HepG2 (cell line): ENCODE data around the gene TMEM95. TPM values are rescaled to one million over a fixed set of nuclear protein-coding genes. Genes with fewer than 3 reads are reported as not detected.

Source experiments
- CBX2 ChIP-seq, 2 experiments: fragments of 200-600 bp in 1 of 2; sonication (generic); formaldehyde crosslinking in 1 of 2; IDR thresholded peaks; 2 replicates each; pipeline versions ENCODE4 v1.7.0 to v1.8.1; 2018 to 2022; ENCODE audit warnings: low read depth in 2 of 2, low read length in 1 of 2, mild to moderate bottlenecking in 1 of 2, missing genetic modification reagents in 1 of 2
- GABPA ChIP-seq, 2 experiments: IDR thresholded peaks; 2 replicates each; pipeline ENCODE4 v1.6.1; 2011 to 2016; ENCODE audit warnings: low read depth in 2 of 2, low read length in 1 of 2, missing biosample characterization in 1 of 2, missing genetic modification characterization in 1 of 2
- MYC ChIP-seq: sonication (generic); formaldehyde crosslinking; IDR thresholded peaks from 2 replicates; pipeline ENCODE4 v1.9.0; 2021; ENCODE audit warnings: missing genetic modification reagents, borderline replicate concordance
- NKX3-1 ChIP-seq: sonication (generic); formaldehyde crosslinking; IDR thresholded peaks from 2 replicates; pipeline ENCODE4 v1.5.0; 2020; ENCODE audit warnings: missing genetic modification reagents
- RARG ChIP-seq: sonication (generic); formaldehyde crosslinking; IDR thresholded peaks from 2 replicates; pipeline ENCODE4 v1.4.0; 2020; ENCODE audit warnings: low read depth, mild to moderate bottlenecking, missing genetic modification reagents
- YEATS2 ChIP-seq: sonication (generic); formaldehyde crosslinking; IDR thresholded peaks from 2 replicates; pipeline ENCODE4 v1.4.0; 2020; ENCODE audit warnings: missing genetic modification reagents, borderline replicate concordance
- polyA plus RNA-seq, 8 experiments: library from polyadenylated mRNA; depleted of rRNA in 3 of 8; stranded (reverse) in 7 of 8; unstranded in 1 of 8; fragments of >200 nt; fragmentation: Illumina TruSeq in 4 of 8; extraction: Trizol in 4 of 8; gene quantifications; 2 replicates each; pipeline versions ENCODE4 v1.2.1 to v1.2.3, GENCODE V29; 2011 to 2016; ENCODE audit warnings: low read depth in 4 of 8, missing spikeins in 1 of 8, mixed read lengths in 1 of 8; ENCODE audit not compliant: insufficient read depth in 1 of 8
- total RNA-seq, 5 experiments: library from RNA; depleted of rRNA; stranded (reverse); fragments of >200 nt; fragmentation: Illumina TruSeq; extraction: Trizol; gene quantifications; 2 replicates each; pipeline ENCODE4 v1.2.3, GENCODE V29; 2016; ENCODE audit warnings: low read depth in 1 of 5
- TF ChIP-seq, protein P1 (sequence below): sonication (generic); formaldehyde crosslinking; IDR thresholded peaks from 2 replicates; pipeline ENCODE4 v1.4.0; 2020; ENCODE audit warnings: missing genetic modification reagents, borderline replicate concordance
- TF ChIP-seq, protein P2 (sequence below), 2 experiments: fragments of 450-650 bp in 1 of 2; sonication (generic) in 1 of 2; formaldehyde crosslinking in 1 of 2; IDR thresholded peaks; 2 replicates each; pipeline versions ENCODE4 v1.6.1 to v1.8.0; 2016 to 2022; ENCODE audit warnings: antibody characterized with exemption in 1 of 2, mild to moderate bottlenecking in 1 of 2, missing genetic modification reagents in 1 of 2

The TMEM95 gene
- total and polyA plus RNA-seq, 2 of the 13 experiments (the other 11 are each of a cell fraction or from before 2014, with no cell fraction given): not detected

DNA sequence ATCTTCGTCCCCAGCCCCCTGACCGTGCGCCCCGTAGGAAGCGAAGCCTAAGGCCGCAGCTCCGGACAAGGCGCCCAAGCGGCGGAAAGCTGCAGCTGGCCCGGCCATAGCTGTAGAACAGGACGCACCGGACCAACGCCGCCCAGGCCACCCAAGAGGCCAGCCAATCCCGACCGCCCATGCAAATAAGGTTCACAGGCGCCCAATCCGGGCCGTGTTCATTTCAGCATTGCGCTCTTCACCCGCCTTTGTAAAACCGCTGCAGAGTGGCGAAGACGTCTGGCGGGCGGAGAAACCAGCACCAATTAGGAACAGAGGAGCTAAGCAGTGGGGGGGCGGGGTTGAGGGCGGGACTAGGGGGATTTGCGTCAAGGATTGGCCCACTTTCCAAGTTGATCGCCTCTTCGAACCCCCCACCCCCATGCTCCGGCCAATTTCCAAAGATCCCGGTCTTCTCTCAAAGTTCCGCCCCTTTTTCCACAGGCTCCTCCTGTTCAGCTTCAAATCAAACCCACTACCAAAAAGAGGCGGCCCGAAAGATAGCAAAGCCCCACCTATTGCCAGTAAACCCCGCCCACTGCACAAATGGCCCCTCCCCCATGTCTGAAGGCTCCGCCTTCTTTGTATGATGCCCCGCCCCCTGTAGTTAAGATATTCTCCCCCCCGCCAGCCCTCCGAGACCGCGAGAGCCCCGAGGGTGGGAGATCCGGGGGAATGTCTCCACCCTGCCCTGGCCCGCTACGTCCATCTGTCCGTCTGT is 49.2 kb downstream of the TMEM95 start, which contains the start of gene TMEM256 (continued):
- TF ChIP-seq, protein P1, sequence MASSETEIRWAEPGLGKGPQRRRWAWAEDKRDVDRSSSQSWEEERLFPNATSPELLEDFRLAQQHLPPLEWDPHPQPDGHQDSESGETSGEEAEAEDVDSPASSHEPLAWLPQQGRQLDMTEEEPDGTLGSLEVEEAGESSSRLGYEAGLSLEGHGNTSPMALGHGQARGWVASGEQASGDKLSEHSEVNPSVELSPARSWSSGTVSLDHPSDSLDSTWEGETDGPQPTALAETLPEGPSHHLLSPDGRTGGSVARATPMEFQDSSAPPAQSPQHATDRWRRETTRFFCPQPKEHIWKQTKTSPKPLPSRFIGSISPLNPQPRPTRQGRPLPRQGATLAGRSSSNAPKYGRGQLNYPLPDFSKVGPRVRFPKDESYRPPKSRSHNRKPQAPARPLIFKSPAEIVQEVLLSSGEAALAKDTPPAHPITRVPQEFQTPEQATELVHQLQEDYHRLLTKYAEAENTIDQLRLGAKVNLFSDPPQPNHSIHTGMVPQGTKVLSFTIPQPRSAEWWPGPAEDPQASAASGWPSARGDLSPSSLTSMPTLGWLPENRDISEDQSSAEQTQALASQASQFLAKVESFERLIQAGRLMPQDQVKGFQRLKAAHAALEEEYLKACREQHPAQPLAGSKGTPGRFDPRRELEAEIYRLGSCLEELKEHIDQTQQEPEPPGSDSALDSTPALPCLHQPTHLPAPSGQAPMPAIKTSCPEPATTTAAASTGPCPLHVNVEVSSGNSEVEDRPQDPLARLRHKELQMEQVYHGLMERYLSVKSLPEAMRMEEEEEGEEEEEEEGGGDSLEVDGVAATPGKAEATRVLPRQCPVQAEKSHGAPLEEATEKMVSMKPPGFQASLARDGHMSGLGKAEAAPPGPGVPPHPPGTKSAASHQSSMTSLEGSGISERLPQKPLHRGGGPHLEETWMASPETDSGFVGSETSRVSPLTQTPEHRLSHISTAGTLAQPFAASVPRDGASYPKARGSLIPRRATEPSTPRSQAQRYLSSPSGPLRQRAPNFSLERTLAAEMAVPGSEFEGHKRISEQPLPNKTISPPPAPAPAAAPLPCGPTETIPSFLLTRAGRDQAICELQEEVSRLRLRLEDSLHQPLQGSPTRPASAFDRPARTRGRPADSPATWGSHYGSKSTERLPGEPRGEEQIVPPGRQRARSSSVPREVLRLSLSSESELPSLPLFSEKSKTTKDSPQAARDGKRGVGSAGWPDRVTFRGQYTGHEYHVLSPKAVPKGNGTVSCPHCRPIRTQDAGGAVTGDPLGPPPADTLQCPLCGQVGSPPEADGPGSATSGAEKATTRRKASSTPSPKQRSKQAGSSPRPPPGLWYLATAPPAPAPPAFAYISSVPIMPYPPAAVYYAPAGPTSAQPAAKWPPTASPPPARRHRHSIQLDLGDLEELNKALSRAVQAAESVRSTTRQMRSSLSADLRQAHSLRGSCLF (CRISPR knock-in tag): no peak
- TF ChIP-seq NKX3-1 (0 out of 2 replicates have a peak, but pooled peaks have one; percentile 59), RARG (CRISPR knock-in tag) (no peak), CBX2 (IDR thresholded peaks at IDR 0.05; ENCODE audit: low read depth, low read length) (no peak), CBX2 (CRISPR knock-in tag; IDR thresholded peaks at IDR 0.05; ENCODE audit: low read depth) (no peak), GABPA (IDR thresholded peaks at IDR 0.05; ENCODE audit: low read depth, low read length) (no peak), GABPA (CRISPR knock-in tag; IDR thresholded peaks at IDR 0.05; ENCODE audit: low read depth) (peak; percentile 42), MYC (CRISPR knock-in tag) (peak; percentile 31; the same call in 1 of the 2 replicates), YEATS2 (CRISPR knock-in tag) (0 out of 2 replicates have a peak, but pooled peaks have one; percentile 29)
- TF ChIP-seq, protein P2, sequence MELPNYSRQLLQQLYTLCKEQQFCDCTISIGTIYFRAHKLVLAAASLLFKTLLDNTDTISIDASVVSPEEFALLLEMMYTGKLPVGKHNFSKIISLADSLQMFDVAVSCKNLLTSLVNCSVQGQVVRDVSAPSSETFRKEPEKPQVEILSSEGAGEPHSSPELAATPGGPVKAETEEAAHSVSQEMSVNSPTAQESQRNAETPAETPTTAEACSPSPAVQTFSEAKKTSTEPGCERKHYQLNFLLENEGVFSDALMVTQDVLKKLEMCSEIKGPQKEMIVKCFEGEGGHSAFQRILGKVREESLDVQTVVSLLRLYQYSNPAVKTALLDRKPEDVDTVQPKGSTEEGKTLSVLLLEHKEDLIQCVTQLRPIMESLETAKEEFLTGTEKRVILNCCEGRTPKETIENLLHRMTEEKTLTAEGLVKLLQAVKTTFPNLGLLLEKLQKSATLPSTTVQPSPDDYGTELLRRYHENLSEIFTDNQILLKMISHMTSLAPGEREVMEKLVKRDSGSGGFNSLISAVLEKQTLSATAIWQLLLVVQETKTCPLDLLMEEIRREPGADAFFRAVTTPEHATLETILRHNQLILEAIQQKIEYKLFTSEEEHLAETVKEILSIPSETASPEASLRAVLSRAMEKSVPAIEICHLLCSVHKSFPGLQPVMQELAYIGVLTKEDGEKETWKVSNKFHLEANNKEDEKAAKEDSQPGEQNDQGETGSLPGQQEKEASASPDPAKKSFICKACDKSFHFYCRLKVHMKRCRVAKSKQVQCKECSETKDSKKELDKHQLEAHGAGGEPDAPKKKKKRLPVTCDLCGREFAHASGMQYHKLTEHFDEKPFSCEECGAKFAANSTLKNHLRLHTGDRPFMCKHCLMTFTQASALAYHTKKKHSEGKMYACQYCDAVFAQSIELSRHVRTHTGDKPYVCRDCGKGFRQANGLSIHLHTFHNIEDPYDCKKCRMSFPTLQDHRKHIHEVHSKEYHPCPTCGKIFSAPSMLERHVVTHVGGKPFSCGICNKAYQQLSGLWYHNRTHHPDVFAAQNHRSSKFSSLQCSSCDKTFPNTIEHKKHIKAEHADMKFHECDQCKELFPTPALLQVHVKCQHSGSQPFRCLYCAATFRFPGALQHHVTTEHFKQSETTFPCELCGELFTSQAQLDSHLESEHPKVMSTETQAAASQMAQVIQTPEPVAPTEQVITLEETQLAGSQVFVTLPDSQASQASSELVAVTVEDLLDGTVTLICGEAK (IDR thresholded peaks at IDR 0.05): no peak
- TF ChIP-seq, protein P2 (CRISPR knock-in tag; IDR thresholded peaks at IDR 0.05): peak; percentile 61
